HG03097 (cell line): Measurements from ENCODE around the gene LRPAP1.
"Not testable (repeated sequence)": the region's sequence is repeated elsewhere in the genome, so short reads cannot be mapped to it uniquely, and the experiment has no call there.

ENCODE experiments used
- ATAC-seq: cut with Tn5 transposase; IDR thresholded peaks from one replicate; pipeline ENCODE4 v1.9.1; 2021; ENCODE audit not compliant: unreplicated experiment, low FRiP score

The LRPAP1 gene

DNA sequence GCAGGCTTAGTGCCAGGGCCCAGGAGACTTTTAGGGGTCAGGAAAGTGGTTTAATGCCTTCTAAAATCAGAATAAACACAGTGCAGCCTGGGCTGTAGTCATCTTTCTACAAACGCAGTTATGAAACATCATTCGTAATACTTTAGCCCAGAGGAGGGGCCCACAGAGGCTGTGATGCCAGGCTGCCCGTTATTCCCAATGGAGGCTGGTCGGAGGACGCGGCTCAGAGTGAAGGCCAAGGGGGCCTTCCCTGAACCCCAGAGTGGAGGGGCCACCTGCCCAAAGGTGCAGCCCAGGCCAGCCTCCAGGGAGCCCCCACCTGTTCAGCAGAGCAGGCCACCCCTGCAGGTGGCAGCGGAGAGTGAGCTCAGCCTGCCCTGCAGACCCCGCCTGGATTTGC, 29.9 kb upstream of the LRPAP1 start:
- ATAC-seq: not testable (repeated sequence)

DNA sequence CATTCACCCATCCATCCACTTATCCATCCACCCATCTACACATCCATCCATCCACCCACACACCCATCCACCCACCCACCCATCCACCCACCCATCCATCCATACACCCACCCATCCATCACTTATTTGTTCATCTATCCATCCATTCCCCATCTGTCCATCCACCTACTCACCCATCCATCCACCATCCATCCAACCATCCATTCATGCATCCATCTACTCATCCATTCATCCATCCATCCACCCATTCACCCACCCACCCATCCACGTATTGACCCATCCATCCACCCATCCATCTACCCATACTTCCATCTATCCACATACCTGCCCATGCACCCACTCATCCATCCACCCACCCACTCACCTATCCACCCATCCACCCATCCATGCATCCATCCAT, 28.2 kb upstream of the LRPAP1 start:
- not testable (repeated sequence) for ATAC-seq

DNA sequence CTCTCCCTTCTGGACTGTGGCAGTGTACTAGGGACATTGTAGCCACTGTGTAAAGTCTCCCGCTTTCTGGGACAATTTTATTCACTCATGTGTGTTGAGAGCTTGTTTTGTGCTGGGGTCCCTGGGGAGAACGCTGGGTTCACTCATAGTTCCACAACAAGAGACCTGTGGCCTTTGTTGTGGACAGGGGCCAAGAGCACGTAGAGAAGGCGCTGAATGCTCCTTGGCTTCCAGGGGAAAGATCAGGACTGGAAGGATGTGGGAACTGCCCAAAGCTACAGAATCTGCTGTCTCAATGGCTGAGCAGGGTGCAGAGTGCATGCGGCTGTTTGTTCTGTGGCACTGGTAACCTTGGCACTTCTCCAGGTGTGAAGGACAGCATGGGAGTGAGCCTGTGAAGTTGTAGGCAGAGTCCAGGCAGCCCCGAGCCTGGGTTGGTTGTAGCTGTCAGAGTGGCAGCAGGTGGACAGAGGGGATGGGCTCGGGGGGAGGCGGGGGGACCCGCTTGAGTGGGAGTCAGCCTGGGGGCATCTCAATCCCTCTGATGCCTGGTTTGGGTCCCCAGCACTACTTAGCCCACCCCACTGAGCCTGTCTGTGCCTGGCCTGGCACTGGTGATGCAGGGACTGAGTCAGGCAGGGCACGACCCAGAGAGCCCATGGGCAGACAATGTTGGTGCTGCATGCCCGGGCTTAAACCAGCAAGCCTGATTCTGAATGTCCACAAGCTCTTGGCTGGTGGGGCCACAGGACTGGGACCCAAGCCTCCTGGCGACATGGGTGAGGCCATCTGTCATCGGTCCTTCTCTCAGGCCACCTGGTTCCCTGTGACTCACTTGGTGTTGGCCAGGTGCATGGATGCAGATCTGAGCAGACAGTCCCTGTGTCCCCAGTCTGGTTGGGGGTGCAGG, 27.4 kb upstream of the LRPAP1 start:
- not testable (repeated sequence) for ATAC-seq

DNA sequence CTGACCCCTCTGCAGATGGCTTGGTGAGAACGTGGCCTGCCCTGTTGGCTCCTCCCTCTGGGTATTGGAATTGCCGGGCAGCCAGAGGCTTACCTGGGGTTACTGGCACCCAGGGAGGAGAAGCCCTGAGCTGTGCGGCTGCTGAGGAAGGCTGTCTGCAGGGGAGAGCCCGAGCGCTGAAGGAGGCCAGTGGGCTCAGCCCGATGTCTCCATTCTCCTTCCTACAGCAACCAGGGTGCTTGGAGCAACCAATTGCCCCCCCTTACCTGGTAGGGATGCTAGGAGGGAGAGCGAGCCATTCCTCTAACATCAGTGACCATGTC, 26.3 kb upstream of the LRPAP1 start:
- ATAC-seq: not testable (repeated sequence)

DNA sequence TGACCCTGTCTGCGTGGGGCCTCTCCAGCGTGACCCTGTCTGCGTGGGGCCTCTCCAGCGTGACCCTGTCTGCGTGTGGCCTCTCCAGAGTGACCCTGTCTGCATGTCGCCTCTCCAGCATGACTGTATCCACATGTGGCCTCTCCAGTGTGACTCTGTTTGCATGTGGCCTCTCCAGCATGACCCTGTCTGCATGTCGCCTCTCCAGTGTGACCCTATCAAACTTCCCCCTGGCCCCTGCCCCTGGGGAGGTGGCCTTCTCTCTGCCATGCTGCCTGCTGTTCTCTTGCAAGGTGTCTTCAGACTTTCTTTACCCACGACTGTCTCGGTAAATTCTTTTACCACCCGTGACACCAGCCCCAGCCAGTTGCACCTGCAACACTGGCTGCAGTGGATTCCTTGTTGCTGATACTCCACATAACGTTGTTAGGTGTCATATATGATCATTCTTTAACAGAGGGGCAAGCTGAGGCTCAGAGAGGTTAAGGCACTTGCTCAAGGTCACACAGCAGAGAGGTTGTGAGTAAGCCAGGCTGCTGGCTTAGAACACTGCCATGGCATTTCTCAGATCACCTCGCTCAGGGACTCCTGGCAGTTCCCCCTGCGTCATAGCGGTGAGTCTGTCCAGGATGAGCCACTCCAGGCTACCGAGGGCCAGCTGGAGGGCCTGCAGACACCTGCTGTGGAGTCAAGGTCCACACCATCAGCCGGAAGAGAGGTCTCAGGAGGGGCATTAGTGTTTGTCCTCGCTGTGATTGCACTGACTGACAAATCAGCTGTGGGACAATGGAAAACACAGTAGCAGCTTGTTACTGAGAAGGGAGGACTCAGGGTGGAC, 25.7 kb upstream of the LRPAP1 start:
- ATAC-seq: not testable (repeated sequence)

DNA sequence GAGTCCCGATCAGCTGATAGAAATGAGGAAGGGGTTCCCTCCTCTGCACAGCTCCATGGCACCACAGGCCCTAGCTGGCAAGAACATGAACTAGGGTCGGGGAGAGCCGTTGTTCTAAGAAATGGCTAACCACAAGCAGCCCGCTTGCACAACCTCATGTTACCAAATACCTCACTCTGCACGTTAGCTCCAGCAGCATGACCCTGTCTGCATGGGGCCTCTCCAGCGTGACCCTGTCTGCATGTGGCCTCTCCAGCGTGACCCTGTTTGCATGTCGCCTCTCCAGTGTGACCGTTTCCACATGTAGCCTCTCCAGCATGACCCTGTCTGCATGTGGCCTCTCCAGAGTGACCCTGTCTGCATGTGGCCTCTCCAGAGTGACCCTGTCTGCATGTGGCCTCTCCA, 24.9 kb upstream of the LRPAP1 start:
- not testable (repeated sequence) for ATAC-seq

DNA sequence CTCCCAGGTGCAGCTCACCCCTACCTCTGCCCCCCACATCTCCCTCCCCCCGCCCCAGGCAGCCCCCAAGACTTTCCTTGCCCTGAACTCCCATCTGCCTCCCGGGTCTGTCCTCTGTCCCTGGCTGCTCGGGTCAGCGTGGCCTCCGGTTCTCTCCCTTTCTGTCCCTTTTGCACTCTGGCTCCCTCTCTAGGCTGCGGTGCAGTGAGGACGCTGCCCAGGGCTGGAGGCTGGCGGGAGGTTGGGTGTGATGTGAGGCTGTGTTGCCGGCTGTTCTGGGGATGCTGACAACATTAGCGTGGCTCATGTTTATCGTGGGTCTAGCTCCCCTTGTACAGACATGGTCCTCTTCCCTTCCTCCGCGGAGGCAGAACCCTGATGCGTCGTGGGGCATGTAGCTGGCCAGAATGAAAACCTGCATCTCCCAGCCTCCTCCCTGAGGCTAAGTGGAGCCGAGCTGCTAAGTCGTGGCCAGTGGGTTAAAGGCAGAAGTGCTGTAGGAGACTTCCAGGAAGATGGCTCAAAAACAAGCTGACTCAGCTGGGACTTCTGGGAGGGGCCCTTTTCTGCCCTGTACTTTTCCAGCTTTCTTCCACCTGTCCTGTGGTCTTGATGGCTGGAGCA, 24.1 kb upstream of the LRPAP1 start:
- ATAC-seq: not testable (repeated sequence)

DNA sequence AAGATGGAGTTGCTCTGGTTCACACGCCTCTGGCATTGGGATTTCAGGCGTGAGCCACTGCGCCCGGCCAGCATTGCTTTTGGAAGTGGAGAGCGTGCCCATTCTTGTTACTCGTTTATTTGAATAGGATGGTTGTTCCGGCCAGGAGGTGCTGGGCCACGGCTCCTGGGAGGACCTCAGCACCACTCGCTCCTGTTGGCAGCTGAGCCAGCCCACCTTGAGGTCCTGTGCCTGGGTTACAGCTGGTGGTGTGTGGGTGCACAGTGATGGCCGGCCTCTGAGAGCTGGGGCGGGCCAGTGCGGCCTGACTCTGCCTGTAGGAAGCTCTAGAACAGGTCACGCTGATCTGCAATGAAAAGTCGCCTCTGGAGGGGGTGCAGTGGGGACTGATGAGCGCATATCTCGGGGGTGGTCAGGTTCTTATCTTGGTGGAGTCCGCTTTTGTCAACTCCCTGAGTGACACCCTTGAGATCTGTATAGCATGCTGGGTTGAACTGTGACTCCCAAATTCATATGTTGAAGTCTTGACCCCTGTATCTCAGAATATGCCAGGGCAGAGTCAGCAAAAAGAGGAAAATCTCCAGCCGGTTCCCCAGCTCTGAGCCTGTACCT, 23.3 kb upstream of the LRPAP1 start:
- ATAC-seq: not testable (repeated sequence)

DNA sequence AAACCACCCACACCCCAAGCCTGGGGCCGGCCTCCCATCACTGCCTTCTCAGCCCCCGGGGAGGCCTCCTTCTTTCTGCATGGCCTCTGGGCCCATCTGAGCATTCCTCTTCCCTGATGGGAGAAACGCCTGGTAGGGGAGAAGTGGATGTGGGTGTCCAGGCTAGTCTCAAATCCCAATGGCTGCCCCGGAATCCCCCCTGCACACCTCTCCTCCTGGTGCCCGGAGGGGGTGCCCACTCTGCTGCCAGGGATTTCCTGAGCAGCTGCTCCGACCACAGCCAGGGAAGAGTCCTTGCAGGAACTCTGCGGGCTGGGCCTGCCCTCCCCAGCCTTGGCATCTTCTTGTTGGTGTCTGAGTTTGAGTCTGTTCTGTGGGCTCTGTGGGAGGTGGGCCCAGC, 19.1 kb upstream of the LRPAP1 start:
- ATAC-seq: not testable (repeated sequence)

DNA sequence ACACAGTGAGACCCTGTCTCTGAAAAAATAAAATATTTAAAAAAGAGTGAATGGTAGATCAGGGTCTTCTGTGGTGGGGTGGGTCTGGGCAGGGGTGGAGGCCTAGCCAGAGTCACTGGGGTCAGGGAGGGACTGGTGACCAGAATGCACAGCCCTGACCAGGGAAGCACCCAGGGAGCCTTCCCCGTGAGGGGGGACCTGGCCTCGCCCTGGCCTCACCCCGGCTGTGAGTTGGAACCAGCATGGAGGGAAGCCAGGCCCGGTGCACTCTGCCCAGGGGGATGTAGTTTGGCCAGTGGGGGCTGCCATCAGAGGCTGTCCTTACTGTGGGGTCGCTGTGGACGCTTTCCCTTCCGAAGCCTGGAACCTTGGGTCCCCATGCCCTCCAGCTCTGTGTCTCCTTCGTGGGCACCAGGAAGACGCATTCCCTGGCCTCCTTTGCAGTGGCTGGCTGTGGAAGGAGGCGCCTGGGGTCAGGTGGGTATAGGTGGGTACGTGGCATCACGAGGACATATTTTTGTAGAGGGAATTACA, 18.6 kb upstream of the LRPAP1 start:
- ATAC-seq: not testable (repeated sequence)

DNA sequence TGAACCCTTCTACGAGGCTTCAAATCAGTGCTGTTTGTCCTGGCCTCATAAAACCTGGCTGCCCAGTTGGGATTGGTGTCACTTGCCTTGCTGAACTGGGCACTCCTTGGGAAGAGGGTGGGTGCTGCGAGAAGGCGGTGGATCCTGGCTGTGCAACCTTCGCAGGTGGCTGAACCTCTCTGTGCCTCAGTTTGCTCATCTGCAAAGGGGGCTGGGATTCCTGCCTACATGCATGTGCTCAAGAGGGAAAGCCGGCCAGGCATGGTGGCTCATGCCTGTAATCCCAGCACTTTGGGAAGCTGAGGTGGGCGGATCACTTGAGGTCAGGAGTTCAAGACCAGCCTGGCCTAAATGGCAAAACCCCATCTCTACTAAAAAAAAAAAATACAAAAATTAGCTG, 17.8 kb upstream of the LRPAP1 start:
- ATAC-seq: not testable (repeated sequence)

DNA sequence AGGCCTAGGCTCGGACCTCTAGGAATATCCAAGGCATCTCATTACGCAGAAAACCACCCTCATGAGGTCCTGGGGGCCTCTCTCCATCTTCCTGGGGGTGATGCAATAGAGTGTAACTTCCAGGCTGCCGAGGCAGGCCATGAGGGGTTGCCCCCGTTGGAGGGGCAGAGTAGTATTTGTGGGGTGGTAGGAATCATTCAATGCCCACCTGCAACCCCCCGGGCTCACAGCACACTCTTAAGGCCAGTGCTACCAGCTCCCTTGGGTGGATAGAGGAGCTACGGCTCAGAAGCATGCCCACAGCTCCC, 17.4 kb upstream of the LRPAP1 start:
- not testable (repeated sequence) for ATAC-seq

DNA sequence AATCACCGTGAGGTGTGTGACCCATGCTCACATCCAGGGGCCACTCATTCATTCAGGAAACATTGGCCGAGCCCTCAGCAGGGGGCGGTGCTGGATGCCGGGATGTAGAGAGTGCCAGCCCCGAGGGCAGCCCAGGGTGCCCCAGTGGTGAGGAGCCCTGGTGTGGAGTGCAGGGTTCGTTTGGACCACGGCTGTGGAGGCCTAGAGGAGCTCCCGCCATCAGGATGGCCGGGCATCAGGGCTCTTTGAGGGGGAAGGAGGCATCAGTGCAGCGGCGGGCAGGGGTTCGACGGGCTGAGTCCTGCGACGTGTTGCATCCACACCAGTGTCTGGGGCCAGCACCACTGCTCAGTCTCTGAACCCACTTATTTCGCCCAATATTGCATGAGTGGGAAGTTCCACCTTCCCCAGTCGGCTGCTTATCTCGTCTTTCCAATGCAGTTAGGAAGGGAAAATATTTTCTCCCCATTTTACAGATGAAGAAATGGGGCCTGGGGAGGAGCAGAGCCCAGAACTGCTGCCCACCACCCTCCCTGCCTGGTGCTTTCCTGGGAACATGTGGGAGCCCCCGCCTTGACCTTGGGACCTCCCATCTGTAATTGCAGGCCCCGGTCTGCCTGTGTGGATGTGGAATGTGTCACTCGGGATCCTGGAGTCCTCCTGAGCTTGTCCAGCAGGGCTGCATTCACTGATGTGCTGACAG, 16.9 kb upstream of the LRPAP1 start:
- ATAC-seq: not testable (repeated sequence)

DNA sequence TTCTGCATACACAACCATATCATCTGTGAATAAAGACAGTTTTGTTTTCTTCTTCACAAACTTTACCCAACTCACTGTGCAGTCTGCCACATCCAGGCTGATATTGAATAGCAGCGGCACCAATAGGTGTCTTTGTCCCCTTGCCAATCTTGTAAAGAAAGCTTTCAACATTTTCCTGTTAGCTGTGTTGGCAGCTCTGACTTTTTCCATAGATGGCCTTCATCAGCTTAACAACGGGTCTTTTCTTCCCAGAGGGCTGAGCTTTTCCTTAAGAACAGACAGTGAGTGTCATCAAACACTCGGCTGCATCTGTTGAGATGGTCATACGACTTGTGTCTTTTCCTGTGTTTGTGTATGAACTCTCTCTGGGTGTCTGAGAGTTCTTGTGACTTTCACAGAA, 14.5 kb upstream of the LRPAP1 start:
- ATAC-seq: not testable (repeated sequence)

DNA sequence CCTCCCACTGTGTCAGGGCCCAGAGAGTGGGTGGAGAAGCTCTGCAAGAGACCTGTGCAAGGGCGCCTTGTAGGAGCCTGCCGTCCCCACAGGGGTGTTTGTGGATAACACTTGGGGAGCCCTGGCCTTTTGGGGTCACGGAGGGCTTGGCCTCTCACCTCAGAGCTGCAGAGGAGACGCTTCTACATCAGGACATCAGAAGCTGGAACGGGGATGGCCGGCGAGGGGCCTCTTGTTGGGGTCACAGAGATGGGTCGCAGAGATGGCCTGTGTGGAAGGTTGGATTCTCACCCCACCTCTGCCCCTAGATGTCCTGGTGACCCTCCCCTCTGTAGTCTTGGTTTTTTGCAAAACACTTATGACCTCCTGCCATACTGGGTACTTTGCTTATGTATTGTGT, 13.1 kb upstream of the LRPAP1 start:
- not testable (repeated sequence) for ATAC-seq

DNA sequence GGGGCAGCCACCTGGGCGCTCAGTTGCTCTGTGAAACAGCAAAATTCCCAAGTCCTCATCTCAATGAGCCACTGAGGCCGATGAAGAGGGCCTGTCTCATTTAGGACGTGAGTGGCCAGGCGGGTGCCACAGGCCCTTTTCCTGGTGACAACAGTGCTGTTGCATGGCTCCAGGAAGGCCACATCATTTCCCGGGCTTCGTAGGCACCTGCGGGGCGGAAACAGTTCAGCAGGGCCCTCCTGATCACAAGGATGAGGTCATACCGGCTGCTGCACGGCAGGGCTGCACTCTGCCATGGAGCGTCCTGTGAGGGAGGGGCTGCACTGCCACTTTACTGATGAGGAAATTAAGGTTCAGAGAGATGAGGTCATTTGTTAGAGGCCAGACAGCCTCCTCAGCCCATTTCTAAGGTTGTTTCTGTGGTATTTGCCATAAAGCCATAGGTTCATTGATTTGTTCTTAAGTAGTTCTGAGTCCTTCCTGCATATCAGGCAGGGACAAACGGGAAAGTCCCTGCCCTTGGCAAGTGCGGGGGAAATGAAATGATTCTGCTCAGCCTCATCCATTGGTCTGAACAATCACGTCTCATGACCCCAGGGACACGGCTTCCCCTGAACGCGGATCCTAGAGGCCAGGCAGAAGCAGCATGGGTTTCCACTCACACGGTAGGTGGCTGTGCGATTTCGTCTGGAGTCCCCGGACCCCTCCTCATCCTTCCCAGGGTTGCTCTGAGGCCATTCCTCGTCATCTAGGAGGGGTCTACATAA, 12.2 kb upstream of the LRPAP1 start:
- not testable (repeated sequence) for ATAC-seq

DNA sequence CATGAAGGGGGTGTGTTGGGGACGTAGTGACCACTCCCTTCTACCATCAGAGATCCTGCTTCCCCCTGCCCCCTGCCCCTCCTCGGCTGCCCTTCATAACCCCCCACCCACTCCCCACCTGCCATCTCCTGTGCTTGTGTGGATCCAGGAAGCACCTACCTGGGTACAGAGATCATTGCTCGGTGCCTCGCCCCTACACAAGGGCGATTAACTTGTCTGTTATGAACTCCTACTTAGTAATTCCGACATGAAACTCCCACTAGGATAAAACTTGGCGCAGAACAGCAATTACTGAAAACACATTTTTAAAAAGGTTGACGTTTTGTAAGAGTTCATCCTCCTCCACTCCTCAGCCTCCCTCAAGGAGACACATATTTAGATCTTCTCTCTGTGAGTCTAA, 11.2 kb upstream of the LRPAP1 start:
- not testable (repeated sequence) for ATAC-seq

DNA sequence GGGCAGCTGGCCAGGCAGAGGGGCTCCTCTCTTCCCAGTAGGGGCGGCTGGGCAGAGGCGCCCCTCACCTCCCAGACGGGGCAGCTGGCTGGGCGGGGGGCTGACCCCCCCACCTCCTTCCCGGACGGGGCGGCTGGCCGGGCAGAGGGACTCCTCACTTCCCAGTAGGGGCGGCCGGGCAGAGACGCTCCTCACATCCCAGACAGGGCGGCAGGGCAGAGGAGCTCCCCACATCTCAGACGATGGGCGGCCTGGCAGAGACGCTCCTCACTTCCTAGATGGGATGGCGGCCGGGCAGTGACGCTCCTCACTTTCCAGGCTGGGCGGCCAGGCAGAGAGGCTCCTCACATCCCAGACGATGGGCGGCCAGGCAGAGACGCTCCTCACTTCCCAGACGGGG, 6.7 kb upstream of the LRPAP1 start:
- ATAC-seq: not testable (repeated sequence)

DNA sequence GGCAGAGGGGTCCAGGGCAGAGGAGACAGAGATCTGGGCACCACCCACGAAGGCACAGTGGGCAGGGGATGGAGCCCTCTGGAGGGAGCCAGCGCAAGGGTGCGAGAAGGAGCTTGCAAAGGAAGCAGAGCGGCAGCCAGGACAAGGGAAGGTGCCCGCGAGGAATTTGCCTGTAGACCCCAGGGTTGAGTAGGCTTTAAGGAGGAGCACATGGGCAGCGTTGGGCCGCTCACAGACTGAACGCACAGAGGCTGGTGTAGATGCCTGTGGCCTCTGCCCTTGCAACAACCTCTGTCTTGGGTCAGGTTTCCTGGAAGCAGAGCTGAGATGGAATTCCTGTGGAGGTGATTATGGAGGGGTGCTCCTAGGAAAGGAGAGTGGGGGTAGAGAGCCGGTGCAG, 3.6 kb upstream of the LRPAP1 start:
- ATAC-seq: not testable (repeated sequence)
